HepG2 (cell line): ENCODE results near the gene SAPCD2. TPM values are rescaled to one million over a fixed set of nuclear protein-coding genes. Genes with fewer than 3 reads are reported as not detected.

Experiments used
- DMAP1 ChIP-seq: IDR thresholded peaks from 2 replicates; pipeline ENCODE4 v1.6.1; 2016
- EP300 ChIP-seq, 3 experiments: sonication (generic) in 1 of 3; formaldehyde crosslinking in 1 of 3; IDR thresholded peaks; 2 replicates each; pipeline versions ENCODE4 v1.5.1 to v1.6.1; 2011 to 2020; ENCODE audit warnings: low read depth in 2 of 3, low read length in 2 of 3, borderline replicate concordance in 1 of 3, improper control_type of control experiment in 1 of 3, mild to moderate bottlenecking in 1 of 3, missing genetic modification reagents in 1 of 3, moderate library complexity in 1 of 3
- FOXO1 ChIP-seq: sonication (generic); formaldehyde crosslinking; IDR thresholded peaks from 2 replicates; pipeline ENCODE4 v1.4.0; 2020; ENCODE audit warnings: missing genetic modification reagents
- HOXA7 ChIP-seq: sonication (generic); formaldehyde crosslinking; IDR thresholded peaks from 2 replicates; pipeline ENCODE4 v1.8.1; 2022; ENCODE audit warnings: mild to moderate bottlenecking, missing genetic modification reagents, moderate library complexity
- IRX3 ChIP-seq: sonication (generic); formaldehyde crosslinking; IDR thresholded peaks from 2 replicates; pipeline ENCODE4 v1.8.1; 2023; ENCODE audit warnings: mild to moderate bottlenecking, low read depth, missing genetic modification reagents, borderline replicate concordance
- MXI1 ChIP-seq: IDR thresholded peaks from 3 replicates; pipeline ENCODE4 v1.6.1; 2012; ENCODE audit warnings: low read depth, low read length, inconsistent platforms, borderline replicate concordance
- PHF8 ChIP-seq: sonication (generic); formaldehyde crosslinking; IDR thresholded peaks from 2 replicates; pipeline ENCODE4 v1.5.0; 2020; ENCODE audit warnings: missing genetic modification reagents
- RFXAP ChIP-seq: sonication (generic); formaldehyde crosslinking; IDR thresholded peaks from 2 replicates; pipeline ENCODE4 v1.4.0; 2020; ENCODE audit warnings: missing genetic modification reagents, borderline replicate concordance
- TOPORS ChIP-seq: sonication (generic); formaldehyde crosslinking; IDR thresholded peaks from 2 replicates; pipeline ENCODE4 v1.8.0; 2023; ENCODE audit warnings: mild to moderate bottlenecking, missing genetic modification reagents
- ZFP1 ChIP-seq: IDR thresholded peaks from 2 replicates; pipeline ENCODE4 v1.6.1; 2016
- ZNF121 ChIP-seq: sonication (generic); formaldehyde crosslinking; IDR thresholded peaks from 2 replicates; pipeline ENCODE4 v1.5.0; 2020; ENCODE audit warnings: mild to moderate bottlenecking, missing genetic modification reagents
- ZNF251 ChIP-seq: sonication (generic); formaldehyde crosslinking; IDR thresholded peaks from 2 replicates; pipeline ENCODE4 v1.9.0; 2021; ENCODE audit warnings: mild to moderate bottlenecking, missing genetic modification reagents
- ZNF530 ChIP-seq: sonication (generic); formaldehyde crosslinking; IDR thresholded peaks from 2 replicates; pipeline ENCODE4 v1.5.0; 2020; ENCODE audit warnings: low read depth, mild to moderate bottlenecking, missing genetic modification reagents
- ZNF549 ChIP-seq: sonication (generic); formaldehyde crosslinking; IDR thresholded peaks from 2 replicates; pipeline ENCODE4 v1.5.0; 2020; ENCODE audit warnings: missing genetic modification reagents
- ZNF556 ChIP-seq: sonication (generic); formaldehyde crosslinking; IDR thresholded peaks from 2 replicates; pipeline ENCODE4 v1.4.0; 2020; ENCODE audit warnings: mild to moderate bottlenecking, missing genetic modification reagents, borderline replicate concordance
- ZNF83 ChIP-seq: sonication (generic); formaldehyde crosslinking; IDR thresholded peaks from 2 replicates; pipeline ENCODE4 v1.4.0; 2020; ENCODE audit warnings: missing genetic modification reagents, mild to moderate bottlenecking, borderline replicate concordance
- polyA plus RNA-seq, 8 experiments: library from polyadenylated mRNA; depleted of rRNA in 3 of 8; stranded (reverse) in 7 of 8; unstranded in 1 of 8; fragments of >200 nt; fragmentation: Illumina TruSeq in 4 of 8; extraction: Trizol in 4 of 8; gene quantifications; 2 replicates each; pipeline versions ENCODE4 v1.2.1 to v1.2.3, GENCODE V29; 2011 to 2016; ENCODE audit warnings: low read depth in 4 of 8, missing spikeins in 1 of 8, mixed read lengths in 1 of 8; ENCODE audit not compliant: insufficient read depth in 1 of 8
- total RNA-seq, 5 experiments: library from RNA; depleted of rRNA; stranded (reverse); fragments of >200 nt; fragmentation: Illumina TruSeq; extraction: Trizol; gene quantifications; 2 replicates each; pipeline ENCODE4 v1.2.3, GENCODE V29; 2016; ENCODE audit warnings: low read depth in 1 of 5
- TF ChIP-seq, protein P1 (sequence below): sonication (generic); formaldehyde crosslinking; IDR thresholded peaks from 2 replicates; pipeline ENCODE4 v1.4.0; 2020; ENCODE audit warnings: mild to moderate bottlenecking, missing genetic modification reagents
- TF ChIP-seq, protein P2 (sequence below): sonication (generic); formaldehyde crosslinking; IDR thresholded peaks from 2 replicates; pipeline ENCODE4 v1.4.0; 2020; ENCODE audit warnings: mild to moderate bottlenecking, missing genetic modification reagents
- TF ChIP-seq, protein P3 (sequence below): sonication (generic); formaldehyde crosslinking; IDR thresholded peaks from 2 replicates; pipeline ENCODE4 v1.8.0; 2022; ENCODE audit warnings: mild to moderate bottlenecking, missing genetic modification reagents
- TF ChIP-seq, protein P4 (sequence below): sonication (generic); formaldehyde crosslinking; IDR thresholded peaks from 2 replicates; pipeline ENCODE4 v1.5.1; 2020; ENCODE audit warnings: mild to moderate bottlenecking, missing genetic modification reagents, moderate library complexity
- TF ChIP-seq, protein P5 (sequence below): sonication (generic); formaldehyde crosslinking; IDR thresholded peaks from 2 replicates; pipeline ENCODE4 v1.4.0; 2020; ENCODE audit warnings: mild to moderate bottlenecking, missing genetic modification reagents

Gene SAPCD2
- total and polyA plus RNA-seq, 2 of the 13 experiments (the other 11 are each of a cell fraction or from before 2014, with no cell fraction given): 21.9 to 42.8 TPM

DNA sequence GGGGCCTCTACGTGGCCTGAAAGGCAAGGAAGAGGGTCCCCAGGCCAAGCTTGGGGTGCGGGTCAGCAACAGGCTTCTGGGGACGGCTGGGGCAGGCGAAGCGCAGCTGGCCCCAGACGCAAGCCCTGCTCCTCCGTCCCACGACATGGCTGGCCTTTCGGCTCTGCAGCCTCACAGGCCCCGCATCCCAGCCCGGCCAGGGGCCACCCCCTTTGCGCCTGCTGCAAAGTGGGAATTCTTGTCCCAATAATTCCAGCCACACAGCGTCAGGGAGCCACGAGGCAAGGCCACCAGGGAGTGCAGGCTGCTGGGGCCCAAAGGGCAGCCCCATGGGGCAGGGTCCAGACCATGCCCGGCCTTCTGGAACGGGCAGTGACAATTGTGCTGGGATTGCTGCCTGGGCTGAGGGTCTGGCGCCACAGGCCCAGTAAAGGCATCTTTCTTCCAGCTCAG lies 15.4 kb downstream of the SAPCD2 start (continued):
- TF ChIP-seq TOPORS (peak; percentile 85; the same call in 1 of the 2 replicates), ZNF556 (CRISPR knock-in tag) (no peak), ZNF121 (peak; percentile 77; the same call in 1 of the 2 replicates), RFXAP (CRISPR knock-in tag) (peak; percentile 51; the same call in 1 of the 2 replicates), MXI1 (0 out of 3 replicates have a peak, but pooled peaks have one; percentile 38), PHF8 (CRISPR knock-in tag) (peak; percentile 59), EP300 (IDR thresholded peaks at IDR 0.05; ENCODE audit: low read depth in 2 of 2, low read length in 2 of 2) (no peak), EP300 (CRISPR knock-in tag; IDR thresholded peaks at IDR 0.05; ENCODE audit: borderline replicate concordance) (no peak), FOXO1 (CRISPR knock-in tag) (0 out of 2 replicates have a peak, but pooled peaks have one; percentile 35), IRX3 (peak; percentile 36; the same call in 1 of the 2 replicates), ZNF251 (CRISPR knock-in tag) (0 out of 2 replicates have a peak, but pooled peaks have one; percentile 12), DMAP1 (CRISPR knock-in tag) (0 out of 2 replicates have a peak, but pooled peaks have one; percentile 38), ZFP1 (0 out of 2 replicates have a peak, but pooled peaks have one; percentile 24), ZNF530 (no peak), ZNF549 (CRISPR knock-in tag) (no peak), ZNF83 (CRISPR knock-in tag) (peak; percentile 27; the same call in 1 of the 2 replicates), HOXA7 (CRISPR knock-in tag) (0 out of 2 replicates have a peak, but pooled peaks have one; percentile 40)
- TF ChIP-seq, protein P1, sequence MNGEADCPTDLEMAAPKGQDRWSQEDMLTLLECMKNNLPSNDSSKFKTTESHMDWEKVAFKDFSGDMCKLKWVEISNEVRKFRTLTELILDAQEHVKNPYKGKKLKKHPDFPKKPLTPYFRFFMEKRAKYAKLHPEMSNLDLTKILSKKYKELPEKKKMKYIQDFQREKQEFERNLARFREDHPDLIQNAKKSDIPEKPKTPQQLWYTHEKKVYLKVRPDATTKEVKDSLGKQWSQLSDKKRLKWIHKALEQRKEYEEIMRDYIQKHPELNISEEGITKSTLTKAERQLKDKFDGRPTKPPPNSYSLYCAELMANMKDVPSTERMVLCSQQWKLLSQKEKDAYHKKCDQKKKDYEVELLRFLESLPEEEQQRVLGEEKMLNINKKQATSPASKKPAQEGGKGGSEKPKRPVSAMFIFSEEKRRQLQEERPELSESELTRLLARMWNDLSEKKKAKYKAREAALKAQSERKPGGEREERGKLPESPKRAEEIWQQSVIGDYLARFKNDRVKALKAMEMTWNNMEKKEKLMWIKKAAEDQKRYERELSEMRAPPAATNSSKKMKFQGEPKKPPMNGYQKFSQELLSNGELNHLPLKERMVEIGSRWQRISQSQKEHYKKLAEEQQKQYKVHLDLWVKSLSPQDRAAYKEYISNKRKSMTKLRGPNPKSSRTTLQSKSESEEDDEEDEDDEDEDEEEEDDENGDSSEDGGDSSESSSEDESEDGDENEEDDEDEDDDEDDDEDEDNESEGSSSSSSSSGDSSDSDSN: peak; percentile 92
- TF ChIP-seq, protein P2, sequence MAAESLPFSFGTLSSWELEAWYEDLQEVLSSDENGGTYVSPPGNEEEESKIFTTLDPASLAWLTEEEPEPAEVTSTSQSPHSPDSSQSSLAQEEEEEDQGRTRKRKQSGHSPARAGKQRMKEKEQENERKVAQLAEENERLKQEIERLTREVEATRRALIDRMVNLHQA (CRISPR knock-in tag): no peak
- TF ChIP-seq, protein P3, sequence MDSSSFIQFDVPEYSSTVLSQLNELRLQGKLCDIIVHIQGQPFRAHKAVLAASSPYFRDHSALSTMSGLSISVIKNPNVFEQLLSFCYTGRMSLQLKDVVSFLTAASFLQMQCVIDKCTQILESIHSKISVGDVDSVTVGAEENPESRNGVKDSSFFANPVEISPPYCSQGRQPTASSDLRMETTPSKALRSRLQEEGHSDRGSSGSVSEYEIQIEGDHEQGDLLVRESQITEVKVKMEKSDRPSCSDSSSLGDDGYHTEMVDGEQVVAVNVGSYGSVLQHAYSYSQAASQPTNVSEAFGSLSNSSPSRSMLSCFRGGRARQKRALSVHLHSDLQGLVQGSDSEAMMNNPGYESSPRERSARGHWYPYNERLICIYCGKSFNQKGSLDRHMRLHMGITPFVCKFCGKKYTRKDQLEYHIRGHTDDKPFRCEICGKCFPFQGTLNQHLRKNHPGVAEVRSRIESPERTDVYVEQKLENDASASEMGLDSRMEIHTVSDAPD: 0 out of 2 replicates have a peak, but pooled peaks have one; percentile 28
- TF ChIP-seq, protein P4, sequence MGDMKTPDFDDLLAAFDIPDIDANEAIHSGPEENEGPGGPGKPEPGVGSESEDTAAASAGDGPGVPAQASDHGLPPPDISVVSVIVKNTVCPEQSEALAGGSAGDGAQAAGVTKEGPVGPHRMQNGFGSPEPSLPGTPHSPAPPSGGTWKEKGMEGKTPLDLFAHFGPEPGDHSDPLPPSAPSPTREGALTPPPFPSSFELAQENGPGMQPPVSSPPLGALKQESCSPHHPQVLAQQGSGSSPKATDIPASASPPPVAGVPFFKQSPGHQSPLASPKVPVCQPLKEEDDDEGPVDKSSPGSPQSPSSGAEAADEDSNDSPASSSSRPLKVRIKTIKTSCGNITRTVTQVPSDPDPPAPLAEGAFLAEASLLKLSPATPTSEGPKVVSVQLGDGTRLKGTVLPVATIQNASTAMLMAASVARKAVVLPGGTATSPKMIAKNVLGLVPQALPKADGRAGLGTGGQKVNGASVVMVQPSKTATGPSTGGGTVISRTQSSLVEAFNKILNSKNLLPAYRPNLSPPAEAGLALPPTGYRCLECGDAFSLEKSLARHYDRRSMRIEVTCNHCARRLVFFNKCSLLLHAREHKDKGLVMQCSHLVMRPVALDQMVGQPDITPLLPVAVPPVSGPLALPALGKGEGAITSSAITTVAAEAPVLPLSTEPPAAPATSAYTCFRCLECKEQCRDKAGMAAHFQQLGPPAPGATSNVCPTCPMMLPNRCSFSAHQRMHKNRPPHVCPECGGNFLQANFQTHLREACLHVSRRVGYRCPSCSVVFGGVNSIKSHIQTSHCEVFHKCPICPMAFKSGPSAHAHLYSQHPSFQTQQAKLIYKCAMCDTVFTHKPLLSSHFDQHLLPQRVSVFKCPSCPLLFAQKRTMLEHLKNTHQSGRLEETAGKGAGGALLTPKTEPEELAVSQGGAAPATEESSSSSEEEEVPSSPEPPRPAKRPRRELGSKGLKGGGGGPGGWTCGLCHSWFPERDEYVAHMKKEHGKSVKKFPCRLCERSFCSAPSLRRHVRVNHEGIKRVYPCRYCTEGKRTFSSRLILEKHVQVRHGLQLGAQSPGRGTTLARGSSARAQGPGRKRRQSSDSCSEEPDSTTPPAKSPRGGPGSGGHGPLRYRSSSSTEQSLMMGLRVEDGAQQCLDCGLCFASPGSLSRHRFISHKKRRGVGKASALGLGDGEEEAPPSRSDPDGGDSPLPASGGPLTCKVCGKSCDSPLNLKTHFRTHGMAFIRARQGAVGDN: peak; percentile 70; the same call in 1 of the 2 replicates
- TF ChIP-seq, protein P5, sequence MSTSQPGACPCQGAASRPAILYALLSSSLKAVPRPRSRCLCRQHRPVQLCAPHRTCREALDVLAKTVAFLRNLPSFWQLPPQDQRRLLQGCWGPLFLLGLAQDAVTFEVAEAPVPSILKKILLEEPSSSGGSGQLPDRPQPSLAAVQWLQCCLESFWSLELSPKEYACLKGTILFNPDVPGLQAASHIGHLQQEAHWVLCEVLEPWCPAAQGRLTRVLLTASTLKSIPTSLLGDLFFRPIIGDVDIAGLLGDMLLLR: no peak
